AG04450 (cell line): Measurements from ENCODE around the gene INTS2. TPM values are rescaled to one million over a fixed set of nuclear protein-coding genes. Genes with fewer than 3 reads are reported as not detected.

Experiments used
- CTCF ChIA-PET: fragments of 300-600, 350-600 bp; formaldehyde crosslinking; extraction: SDS; loops from one replicate; lab custom pipeline; 2022; ENCODE audit warnings: antibody characterized with exemption, inconsistent platforms; lab: Charles Lee
- POLR2A ChIA-PET: fragments of 350-600 bp; formaldehyde crosslinking; extraction: SDS; loops from one replicate; lab custom pipeline; 2021; ENCODE audit warnings: antibody characterized with exemption, inconsistent platforms; lab: Yijun Ruan, JAX
- DNase-seq: peaks from one replicate; pipeline ENCODE4 v3.0.0-alpha.2; 2011; ENCODE audit warnings: low read depth, low spot score
- H3K27ac ChIP-seq: one replicate; pipeline ENCODE4 v1.5.1; 2012; ENCODE audit warnings: low read depth, low read length, control low read depth
- H3K27me3 ChIP-seq: one replicate; pipeline ENCODE4 v1.6.0; 2012; ENCODE audit warnings: low read length; ENCODE audit not compliant: control insufficient read depth, insufficient read depth
- H3K4me3 ChIP-seq: 2 replicates; pipeline ENCODE4 v1.5.1; 2011; ENCODE audit warnings: mild to moderate bottlenecking, low read depth, low read length, control low read depth
- H3K9me3 ChIP-seq: 2 replicates; pipeline ENCODE4 v1.5.1; 2012; ENCODE audit warnings: low read length; ENCODE audit not compliant: control insufficient read depth, insufficient read depth
- CTCF ChIP-seq: IDR thresholded peaks from 2 replicates; pipeline ENCODE4 v1.5.1; 2011; ENCODE audit warnings: low read depth, low read length, control low read depth, inconsistent platforms
- polyA plus RNA-seq: library from polyadenylated mRNA; depleted of rRNA; stranded (reverse); fragments of >200 nt; gene quantifications from 2 replicates; pipeline ENCODE4 v1.2.3, GENCODE V29; 2011

INTS2 gene
- polyA plus RNA-seq, 1 experiment, result 10.4 TPM

- no peak overlapping the region for H3K4me3 ChIP-seq
- H3K27me3 ChIP-seq, result no peaks in the 10 kb centered on the region
- H3K27ac ChIP-seq, result no peak overlapping the region
- CTCF ChIA-PET, result no interaction called here
- no peak for TF ChIP-seq CTCF
- DNase-seq, result no peak
- POLR2A ChIA-PET, result no interaction called here
- H3K9me3 ChIP-seq, result no peaks in the 10 kb centered on the region
Measured at GRCh38 chr17:61878984-61879612, 48.7 kb downstream of the INTS2 start.

GRCh38 chr17:61878520-61878919, 49.3 kb downstream of the INTS2 start:
- no peak overlapping the region for H3K27ac ChIP-seq
- DNase-seq, result no peak
- TF ChIP-seq CTCF, result no peak
- no peak overlapping the region for H3K4me3 ChIP-seq
- H3K9me3 ChIP-seq, result no peaks in the 10 kb centered on the region
- no peaks in the 10 kb centered on the region for H3K27me3 ChIP-seq
- ChIA-PET CTCF (no interaction called here), POLR2A (no interaction called here)

- ChIA-PET POLR2A (no interaction called here), CTCF (no interaction called here)
- no peak for DNase-seq
Measured at GRCh38 chr17:61877837-61878236, 49.9 kb downstream of the INTS2 start.

GRCh38 chr17:61875804-61876203, 52.0 kb downstream of the INTS2 start:
- DNase-seq, result no peak
- POLR2A ChIA-PET, result no interaction called here
- CTCF ChIA-PET, result no interaction called here

More at GRCh38 chr17:61877837-61878236, 49.9 kb downstream of the INTS2 start:
- Histone ChIP-seq H3K27me3 (no peaks in the 10 kb centered on the region), H3K4me3 (no peak overlapping the region), H3K27ac (no peak overlapping the region), H3K9me3 (no peaks in the 10 kb centered on the region)
- no peak for TF ChIP-seq CTCF

More at GRCh38 chr17:61875804-61876203, 52.0 kb downstream of the INTS2 start:
- Histone ChIP-seq H3K27ac (no peak overlapping the region), H3K27me3 (no peaks in the 10 kb centered on the region), H3K9me3 (no peaks in the 10 kb centered on the region), H3K4me3 (no peak overlapping the region)
- no peak for TF ChIP-seq CTCF
